ENCODE measurements around the gene SORCS1.

SORCS1 gene

DNA sequence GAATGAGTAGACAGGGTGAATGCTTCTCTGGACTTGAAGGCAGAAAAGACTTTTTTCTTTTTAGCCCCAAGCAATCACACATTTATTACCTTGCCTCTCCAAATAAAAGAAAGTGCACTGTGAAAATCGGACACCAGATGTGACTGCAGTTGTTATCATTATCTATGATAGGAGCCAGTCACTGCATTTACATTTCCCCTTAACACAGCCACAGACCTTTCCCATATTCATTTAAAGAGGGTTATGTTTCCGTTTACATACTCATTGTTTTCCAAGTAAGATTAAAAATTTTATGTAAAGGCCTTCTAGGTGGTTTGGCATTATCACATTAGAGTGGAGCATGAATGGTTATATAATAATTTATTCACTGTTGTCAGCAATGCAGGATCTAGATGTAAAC is 586.8 kb downstream of the SORCS1 start:
- DNase-seq (ENCODE audit: low spot score) = no peak

DNA sequence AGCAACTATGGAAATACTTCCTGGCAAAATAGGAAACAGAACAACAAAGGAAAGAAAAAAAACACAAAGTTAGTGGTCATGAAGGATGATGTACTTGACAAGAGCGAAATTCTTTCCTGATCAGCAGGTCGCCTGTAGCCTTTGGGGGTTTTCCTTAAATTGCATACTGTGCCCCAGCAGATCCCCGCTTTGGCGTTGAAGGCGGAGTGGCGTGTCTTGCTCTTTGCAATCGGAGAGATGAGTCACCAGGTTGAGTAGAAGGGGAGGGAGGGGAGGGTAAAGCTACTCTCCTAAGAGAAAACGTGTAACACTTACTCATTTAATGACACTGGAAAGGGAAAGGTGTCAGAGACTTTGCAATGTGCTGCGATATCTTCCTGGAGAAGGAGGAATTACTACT is 587.2 kb downstream of the SORCS1 start:
- no peak for DNase-seq (ENCODE audit: low spot score)

DNA sequence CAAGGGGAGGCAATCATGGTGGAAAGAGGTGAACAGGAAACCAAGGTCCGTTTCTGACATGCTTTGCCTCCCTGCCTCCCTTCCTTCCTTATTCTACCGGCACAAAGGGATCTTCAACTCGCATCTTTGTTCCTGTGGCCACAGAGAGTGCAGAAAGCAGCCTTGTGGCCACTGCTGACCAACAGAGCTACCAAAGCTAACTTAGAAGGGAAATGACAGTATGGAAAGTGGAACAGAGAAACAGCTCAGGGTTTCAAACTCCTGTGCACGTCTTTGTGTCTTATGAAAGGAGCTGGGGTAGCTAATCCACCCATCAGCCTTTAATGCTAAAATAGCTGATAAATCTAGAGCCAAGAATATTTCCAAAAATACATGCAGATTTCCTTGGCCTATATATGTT is 588.0 kb downstream of the SORCS1 start:
- DNase-seq (ENCODE audit: low spot score) = no peak

DNA sequence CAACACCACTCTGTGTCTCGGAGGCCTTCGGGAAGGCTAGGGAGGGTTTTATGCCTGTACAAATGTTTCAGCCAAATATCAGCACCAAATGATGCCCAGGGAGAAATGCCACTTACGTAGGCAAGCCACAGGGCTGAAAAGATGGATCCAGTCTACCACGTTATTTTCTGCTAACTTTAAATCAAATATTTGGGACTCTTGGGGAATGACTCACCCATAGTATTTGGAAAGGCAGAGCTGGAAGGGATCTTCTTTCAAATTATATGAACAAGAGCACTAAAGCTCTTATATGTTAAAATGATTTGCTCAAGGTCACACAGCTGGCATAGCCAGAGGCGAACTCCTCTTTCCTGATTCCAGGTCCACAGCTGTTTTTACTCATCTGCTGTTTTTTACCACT is 591.4 kb downstream of the SORCS1 start:
- DNase-seq (ENCODE audit: low spot score) = no peak

DNA sequence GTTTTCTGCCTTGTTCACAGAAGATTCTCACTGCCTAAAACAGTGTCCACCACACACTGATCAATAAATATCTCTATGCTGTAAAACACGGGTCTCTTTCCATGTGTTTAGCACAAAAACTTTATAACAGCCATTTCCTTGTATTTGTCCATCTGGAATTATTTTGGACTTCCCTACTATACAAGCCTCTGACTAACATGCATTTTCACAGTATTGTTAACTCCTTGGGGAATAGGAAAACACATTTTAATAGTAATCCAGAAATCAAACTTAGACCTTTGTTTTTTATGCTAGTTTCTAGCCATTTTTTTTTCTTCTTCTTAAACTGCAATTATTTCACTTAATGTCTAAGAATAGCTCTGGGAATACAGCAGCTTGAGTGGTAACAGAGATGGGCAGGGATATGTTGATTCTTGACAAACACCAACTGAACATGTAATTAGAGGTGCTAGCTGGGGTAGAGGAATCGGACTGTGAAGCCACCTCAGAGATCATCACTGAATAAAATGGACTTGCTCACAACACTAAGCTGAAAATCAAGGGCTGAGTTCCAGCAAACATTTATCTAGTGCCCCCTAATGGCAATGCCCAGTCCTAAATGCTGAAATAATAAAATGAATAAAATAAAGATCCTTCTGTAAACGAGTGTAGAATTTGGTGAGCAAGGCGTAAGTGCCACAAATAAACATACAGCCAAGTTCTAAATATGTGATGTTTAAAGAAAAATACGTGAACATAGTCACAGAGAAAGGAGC is 593.1 kb downstream of the SORCS1 start:
- peak; percentile 33 for DNase-seq (ENCODE audit: low spot score)

DNA sequence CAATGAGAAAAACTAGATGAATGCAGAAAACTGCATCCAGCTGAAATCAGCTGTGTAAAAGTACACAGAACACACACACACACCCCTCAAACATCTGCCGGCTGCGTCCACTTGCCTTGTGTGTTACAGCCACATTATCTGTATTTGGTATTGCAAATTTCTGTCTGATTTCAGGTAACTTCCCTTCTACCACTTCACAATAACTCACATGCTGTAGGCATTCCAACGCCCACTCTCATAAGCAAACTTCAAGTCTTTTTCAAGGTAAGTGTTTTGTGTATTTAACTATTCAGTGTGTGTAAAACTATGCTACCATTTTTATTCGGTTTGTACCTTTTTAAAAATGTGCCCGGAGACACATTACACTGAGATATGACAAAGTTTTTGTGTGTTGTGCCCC is 594.2 kb downstream of the SORCS1 start:
- no peak for DNase-seq (ENCODE audit: low spot score)

DNA sequence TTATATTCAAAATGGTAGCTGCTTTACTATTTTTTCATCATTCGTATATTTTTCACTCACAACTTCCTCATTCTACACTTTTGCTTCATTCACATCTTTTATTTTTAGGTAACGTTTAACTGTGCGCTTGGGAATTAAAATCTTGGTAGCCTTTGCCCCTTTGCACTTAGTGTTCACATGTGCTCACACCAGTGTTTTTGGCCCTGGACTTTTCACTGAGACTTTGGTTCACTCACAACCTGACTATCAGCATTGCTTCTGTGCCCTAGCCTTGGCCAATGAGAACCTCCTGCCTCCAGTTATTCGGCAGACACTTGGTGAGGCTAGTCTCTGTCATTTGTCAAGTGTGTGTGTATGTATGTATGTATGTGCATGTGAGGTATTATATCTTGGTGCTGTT is 596.9 kb downstream of the SORCS1 start:
- DNase-seq (ENCODE audit: low spot score) = no peak

DNA sequence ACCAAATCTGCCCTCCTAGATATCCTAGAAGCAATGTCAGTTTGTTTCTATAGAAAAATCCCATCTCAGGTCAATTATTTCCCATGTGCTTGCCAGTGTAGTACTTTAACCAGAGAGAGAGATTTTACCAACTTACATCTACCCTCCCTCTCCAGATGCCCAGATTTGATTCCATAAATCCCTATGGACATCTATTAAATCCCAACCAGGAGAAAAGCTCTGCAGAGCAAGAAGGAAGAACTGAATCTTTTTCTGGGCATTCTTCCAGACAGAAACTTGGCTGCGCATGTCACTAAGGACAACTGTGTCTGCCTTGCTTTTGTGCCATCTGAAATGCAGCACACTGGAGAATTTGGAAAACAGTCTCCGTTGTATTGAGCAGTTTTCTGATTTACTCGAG is 597.6 kb downstream of the SORCS1 start:
- DNase-seq (ENCODE audit: low spot score) = no peak

DNA sequence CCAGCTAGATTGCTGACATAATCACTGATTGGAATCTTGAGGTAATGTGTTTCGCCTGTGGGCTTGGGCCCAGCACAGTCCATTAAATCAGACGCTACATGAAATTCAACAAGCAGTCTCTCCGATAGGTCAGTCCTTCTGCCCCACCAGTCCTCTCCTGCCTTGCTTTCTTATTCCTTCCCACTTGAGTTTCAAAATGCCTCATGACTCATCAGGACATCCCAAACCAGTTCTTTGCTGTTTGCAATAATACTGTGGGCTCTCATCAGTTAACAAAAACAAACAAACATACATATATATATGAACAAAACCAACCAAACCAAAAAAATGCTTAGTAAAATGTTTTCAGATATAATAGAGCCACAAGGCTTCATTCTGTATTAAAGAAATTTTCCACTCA is 599.0 kb downstream of the SORCS1 start:
- no peak for DNase-seq (ENCODE audit: low spot score)

DNA sequence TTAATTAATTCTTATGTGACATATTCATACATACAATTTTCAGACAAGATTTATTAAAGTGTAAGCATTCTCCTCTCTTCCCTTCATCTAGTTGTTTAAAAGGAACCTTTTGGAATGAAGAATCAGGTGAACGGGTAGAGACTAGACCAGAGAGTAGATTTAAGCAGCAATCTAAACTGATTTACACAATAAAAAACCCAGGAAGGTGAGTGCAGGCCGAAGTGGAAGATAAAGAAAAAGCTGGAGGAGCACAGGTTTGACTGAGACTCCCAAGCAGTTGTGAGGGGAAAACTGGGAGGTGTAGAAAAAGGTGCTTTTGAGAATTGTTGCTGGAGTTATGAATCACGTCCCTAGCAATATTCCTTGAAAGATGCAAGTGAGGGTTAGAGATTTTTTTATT is 601.1 kb downstream of the SORCS1 start:
- DNase-seq (ENCODE audit: low spot score) = no peak

DNA sequence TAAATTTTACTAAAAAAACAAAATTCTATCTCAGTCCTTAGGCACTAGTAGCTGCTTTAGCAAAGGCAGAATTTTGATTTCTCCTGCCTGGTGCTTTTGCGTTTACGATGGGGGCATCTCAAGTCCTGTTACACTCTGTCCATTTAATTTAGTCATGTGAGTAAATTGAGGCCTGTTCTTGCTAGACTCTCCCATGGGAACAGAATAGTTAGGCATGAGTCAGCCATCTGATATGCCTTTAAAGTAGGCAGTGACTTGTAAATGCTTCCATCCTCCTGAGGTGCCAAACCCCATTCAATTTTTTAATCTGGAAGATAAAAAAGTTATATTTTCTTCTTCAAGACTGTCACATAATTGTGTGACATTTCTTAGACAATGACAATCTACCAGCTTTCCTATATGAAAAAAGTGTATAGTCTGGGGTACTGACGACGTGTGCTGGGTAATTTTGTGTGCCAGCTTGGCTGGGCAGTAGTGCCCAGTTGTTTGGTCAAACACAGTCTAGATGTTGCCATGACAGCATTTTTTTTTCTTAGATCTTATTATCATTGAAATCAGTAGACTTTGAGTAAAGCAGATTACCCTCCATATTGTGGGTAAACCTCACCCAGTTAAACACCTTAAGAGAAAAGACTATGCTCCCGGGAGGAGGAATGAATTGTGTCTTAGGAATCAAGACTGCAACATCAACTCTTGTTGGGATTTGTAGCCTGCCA is 603.4 kb downstream of the SORCS1 start:
- no peak for DNase-seq (ENCODE audit: low spot score)

DNA sequence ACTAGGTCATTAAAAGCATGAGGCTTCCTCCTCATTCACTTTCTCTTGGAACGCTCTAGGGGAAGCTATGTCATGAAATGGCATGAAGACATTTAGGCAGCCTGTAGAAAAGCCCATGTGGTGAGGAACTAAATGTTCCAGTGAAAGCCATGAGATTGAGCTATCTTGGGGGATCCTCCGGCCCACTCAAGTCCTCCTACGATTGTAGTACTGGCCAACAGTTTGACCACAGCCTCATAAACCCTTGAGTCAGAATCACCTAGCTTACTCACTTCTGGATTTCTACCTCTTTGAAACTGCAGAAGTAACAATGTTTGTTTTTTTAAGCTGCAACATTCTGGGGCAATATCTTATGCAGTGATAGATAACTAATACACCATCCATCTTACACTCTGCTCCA is 605.1 kb downstream of the SORCS1 start:
- no peak for DNase-seq (ENCODE audit: low spot score)

DNA sequence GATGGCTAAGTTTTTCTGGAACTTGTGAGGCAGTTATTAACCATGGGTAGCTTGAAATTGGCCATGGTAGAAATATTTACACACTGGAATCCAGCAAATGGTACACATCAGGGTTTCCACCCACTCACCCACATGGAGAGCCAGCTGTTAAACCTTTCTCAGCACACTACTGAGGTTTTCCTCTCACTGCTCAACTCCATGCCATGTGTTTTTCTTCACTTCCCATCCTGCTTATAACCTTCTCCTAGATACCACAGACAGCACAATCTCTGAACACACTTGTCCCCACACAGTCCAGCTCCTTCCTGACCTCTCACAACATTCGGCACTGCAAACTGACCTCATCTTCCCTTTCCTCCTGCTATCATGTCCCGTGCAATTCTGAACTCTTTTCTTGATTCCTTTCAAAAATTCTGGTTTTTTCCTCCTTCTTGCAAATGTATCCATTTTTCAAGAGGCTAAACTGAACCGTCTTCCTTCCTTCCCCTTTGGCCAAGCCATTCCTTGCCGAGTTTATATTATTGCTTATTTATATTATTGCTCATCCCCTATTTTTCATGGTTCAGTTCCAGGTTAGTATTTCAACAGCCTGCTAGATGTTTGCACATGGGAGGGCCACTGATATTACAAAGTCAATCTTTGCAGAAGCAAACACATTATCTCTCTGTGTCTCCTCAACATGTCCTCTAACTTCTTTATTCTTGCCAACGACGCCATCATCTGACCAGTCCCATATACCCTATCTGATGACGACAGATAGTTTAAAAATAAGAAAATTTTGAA is 606.4 kb downstream of the SORCS1 start:
- DNase-seq (ENCODE audit: low spot score) = no peak

DNA sequence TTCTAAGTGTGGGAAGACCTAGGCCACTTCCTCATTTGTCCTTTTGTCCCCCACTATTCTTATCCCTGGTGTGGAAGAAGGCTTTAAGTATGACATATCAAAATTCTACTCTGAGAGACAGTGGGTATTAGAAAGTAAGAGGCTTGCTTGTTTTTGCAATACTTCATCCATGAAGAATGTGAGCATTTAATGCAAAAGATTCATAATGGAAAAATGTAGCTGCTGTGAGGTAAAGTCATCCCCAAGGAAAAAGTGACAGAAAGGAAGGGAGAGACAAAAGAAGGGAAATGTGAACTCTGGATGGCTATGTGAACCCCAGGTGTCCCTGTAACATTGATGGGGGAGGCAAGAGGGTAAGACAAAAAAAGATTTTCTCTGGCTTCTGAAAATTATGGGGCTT is 607.5 kb downstream of the SORCS1 start:
- DNase-seq (ENCODE audit: low spot score) = no peak

DNA sequence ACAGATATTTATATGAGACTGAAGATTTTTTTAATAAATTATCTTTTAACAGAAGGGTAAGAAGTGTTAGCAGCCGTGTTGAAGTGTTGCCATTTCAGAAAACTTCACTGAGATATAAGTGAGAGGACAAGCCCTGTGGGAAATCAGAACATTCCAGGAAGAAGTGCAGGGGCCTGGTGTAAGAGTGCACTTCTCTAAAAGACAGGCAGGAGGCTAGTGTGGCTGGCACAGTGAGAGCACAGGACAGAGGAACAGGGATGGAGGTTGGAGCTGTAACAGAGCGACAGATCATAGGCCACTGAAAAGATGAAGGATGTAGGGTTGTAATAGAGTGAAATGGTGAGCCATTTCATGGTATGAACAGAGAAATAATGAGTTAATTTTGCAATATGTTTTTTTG is 608.9 kb downstream of the SORCS1 start:
- no peak for DNase-seq (ENCODE audit: low spot score)

DNA sequence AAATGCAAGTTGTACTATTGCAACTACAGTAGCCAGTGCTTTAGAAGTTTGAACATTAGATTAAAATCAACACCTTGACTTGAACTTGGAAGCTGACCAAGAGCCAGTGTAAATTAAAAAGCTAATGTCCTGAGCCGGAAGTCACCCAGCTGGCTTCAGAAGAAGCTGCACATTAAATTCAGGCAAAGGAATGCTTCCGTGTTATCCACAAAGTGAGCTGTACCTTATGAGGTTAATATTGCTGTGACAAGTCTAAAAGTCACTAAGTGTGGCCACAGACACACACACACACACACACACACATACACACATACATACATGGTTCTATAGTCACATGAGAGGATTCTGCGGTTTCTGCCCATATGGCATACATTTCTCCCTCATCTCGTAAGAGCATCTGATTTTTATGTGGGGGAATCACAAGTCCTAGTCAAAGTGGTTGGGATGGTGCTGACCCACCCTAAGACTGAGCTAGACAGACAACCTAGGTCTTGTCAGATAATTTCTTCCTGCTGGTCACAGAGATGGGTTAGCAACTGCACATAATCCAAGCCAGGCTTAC is 612.9 kb downstream of the SORCS1 start:
- DNase-seq (ENCODE audit: low spot score) = no peak

DNA sequence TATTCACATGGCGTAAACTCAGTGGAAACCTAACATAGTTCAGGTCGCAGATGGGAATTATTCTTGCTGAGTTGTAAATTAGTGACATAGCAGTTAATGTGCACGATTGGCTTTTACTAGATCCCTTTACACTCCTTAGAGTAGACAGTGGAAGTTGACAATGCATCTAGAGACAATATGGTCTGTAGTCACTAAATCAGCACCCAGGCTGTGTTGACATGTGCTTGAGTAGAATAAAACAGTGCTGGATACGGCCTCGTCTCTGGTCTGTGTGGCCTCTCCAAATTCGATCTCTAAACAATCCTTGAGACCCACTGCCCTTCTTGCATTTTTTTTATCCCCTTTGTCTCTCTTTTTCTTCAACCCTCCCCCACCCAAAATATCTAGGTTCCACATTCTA is 615.7 kb downstream of the SORCS1 start:
- no peak for DNase-seq (ENCODE audit: low spot score)

DNA sequence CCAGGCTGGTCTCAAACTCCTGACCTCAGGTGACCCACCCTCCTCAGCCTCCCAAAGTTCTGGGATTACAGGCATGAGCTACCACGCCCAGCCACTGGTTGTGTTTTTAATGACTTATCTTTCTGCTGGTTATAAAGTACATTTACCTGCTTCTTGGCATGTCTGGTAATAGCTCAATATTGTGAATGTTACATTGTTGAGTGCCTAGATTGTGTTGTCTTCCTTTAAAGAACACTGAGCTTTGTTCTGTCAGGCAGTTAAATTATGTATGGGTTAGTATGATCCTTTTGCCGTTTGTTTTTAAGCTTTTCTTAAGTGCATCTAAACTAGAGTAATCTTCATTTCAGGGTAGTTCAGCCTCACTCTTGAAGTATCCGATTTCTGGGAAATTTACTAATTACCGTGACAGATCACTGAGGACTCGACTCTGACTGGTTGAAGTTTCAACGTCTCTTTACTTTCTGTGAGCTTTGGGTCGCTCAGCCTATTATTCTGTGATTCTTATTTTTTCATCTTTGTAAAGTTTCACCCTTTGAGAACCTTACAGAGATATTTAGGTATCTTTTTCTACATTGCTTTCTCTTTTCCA is 617.4 kb downstream of the SORCS1 start:
- DNase-seq (ENCODE audit: low spot score) = no peak

DNA sequence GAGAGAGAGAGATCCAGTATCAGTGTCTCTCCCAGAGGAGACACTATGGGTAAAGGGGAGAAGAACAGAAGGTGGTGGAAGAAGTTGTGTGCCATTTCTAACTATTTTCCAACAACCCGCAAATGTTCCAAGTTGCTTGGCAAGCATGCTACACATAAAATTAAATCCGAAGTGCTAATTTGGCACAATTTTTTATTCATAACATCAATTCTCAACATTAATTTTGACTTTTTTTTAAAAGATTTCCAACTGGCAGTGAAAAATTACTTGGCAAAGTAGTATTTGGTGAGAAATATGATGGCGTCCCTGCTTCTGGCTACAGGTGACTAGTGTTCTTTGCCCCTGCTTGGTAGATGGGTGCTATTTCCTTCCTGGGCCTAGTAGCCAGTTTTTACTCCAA is 622.0 kb downstream of the SORCS1 start:
- DNase-seq (ENCODE audit: low spot score) = no peak

DNA sequence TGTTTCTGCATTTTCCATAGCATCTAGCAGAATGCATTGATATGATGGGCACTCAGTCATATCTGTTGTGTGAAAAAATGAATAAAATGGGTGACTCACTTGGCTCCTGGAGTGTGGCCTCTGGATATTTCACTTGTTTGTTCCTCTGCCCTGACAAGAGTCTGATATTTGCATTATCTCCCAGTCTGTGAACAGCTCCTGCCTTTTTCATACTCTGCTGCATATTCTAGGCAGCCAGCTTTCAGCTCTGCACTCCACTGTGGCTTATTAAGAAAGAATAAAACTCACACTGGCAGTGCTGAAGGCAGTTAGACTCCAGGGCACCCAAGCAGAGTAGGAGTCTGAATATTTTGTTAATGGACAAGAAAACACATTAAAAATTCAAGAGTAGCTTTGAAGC is 623.9 kb downstream of the SORCS1 start:
- no peak for DNase-seq (ENCODE audit: low spot score)

DNA sequence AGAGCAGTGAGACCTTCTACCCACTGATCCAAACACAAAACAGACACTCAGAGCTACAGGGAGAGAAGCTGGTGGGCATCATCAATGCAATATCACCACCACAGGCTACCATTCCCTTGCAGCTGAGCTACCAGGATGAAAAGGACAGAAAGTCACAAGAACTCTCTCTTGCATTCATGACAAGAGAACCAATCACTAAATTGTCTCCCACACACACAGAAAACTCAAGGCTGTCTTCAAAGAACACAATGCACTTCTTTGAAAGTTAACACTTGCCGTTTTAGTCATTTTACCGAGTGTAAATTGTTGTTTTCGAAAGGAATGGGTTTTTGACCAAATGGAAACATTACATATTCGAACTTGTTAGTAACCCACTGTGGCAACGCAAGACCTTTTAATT is 626.6 kb downstream of the SORCS1 start:
- DNase-seq (ENCODE audit: low spot score) = no peak

DNA sequence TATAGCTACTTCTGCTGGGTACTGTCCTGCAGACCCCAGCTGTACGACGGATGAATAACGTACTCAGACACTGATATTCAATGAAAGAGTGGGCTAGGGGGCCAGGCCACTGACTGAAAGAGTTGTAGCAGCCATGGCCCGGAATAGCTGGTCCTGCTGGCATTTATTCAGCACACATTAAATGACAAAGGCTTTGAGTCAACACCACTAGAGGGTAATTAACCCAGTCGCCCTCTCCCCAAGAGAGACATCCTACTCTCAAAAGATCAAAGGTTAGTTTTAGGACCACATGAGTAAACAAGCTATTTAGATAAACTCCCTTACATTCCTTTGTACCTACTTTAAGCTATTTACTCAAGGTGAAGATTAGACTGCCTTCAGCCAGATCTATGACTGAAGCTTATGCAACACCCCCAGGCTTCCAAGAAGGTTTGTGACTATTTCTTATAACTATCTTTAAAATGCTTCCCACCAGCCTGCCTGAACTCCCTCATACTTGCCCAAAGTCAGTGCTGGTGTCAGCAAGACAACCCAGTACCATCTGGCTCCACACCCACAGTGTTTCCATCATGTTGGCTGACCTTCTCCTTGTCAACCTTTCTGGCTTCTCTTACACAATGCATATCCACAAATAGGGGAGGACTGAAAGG is 629.1 kb downstream of the SORCS1 start:
- DNase-seq (ENCODE audit: low spot score) = no peak
